Putamen (tissue), 1 donor: Measurements from ENCODE around the gene HTRA1.

Experiments
- DNase-seq: peaks from one replicate; pipeline ENCODE4 v3.0.0-alpha.2; 2016; ENCODE audit warnings: low spot score

HTRA1 gene

GRCh38 chr10:122516734-122517133 is 55.4 kb downstream of the HTRA1 start:
- no peak for DNase-seq

GRCh38 chr10:122519144-122519543 is 57.8 kb downstream of the HTRA1 start:
- DNase-seq, result no peak

GRCh38 chr10:122519873-122520272 is 58.5 kb downstream of the HTRA1 start:
- no peak for DNase-seq

GRCh38 chr10:122521011-122521410 is 59.7 kb downstream of the HTRA1 start:
- DNase-seq, result no peak

- DNase-seq, result no peak
Observed at GRCh38 chr10:122524811-122525210, 63.5 kb downstream of the HTRA1 start.

GRCh38 chr10:122525788-122526187 is 64.4 kb downstream of the HTRA1 start:
- no peak for DNase-seq

- DNase-seq, result no peak
Observed at GRCh38 chr10:122526892-122527291, 65.5 kb downstream of the HTRA1 start.

- no peak for DNase-seq
Observed at GRCh38 chr10:122530177-122530576, 68.8 kb downstream of the HTRA1 start.

GRCh38 chr10:122531261-122531660 is 69.9 kb downstream of the HTRA1 start:
- DNase-seq, result no peak

GRCh38 chr10:122531939-122532338 is 70.6 kb downstream of the HTRA1 start:
- no peak for DNase-seq

- DNase-seq, result no peak
Observed at GRCh38 chr10:122532601-122533296, 71.4 kb downstream of the HTRA1 start.

GRCh38 chr10:122537545-122537944 is 76.2 kb downstream of the HTRA1 start:
- DNase-seq, result no peak

GRCh38 chr10:122541541-122542002 is 80.2 kb downstream of the HTRA1 start:
- no peak for DNase-seq

- no peak for DNase-seq
Observed at GRCh38 chr10:122543676-122544445, 82.5 kb downstream of the HTRA1 start.

- DNase-seq, result no peak
Observed at GRCh38 chr10:122544493-122544892, 83.1 kb downstream of the HTRA1 start.

GRCh38 chr10:122546242-122546641 is 84.9 kb downstream of the HTRA1 start:
- DNase-seq, result no peak

GRCh38 chr10:122548407-122549085 is 87.2 kb downstream of the HTRA1 start:
- no peak for DNase-seq

GRCh38 chr10:122549636-122550035 is 88.3 kb downstream of the HTRA1 start:
- DNase-seq, result no peak

- no peak for DNase-seq
Observed at GRCh38 chr10:122550427-122550826, 89.1 kb downstream of the HTRA1 start.

GRCh38 chr10:122550983-122551382 is 89.6 kb downstream of the HTRA1 start:
- no peak for DNase-seq

- DNase-seq, result no peak
Observed at GRCh38 chr10:122551450-122551849, 90.1 kb downstream of the HTRA1 start.

GRCh38 chr10:122553341-122553740 is 92.0 kb downstream of the HTRA1 start:
- DNase-seq, result no peak
